Natural killer cell treated with Interleukin-12 subunit alpha and Interleukin-12 subunit beta and Interleukin-15 and Interleukin-18, amount 100 ng/mL, for 72 hours (primary cell): ENCODE data around the gene PRDX1. TPM values are rescaled to one million over a fixed set of nuclear protein-coding genes. Genes with fewer than 3 reads are reported as not detected.

Experiments
- ATAC-seq, 2 donors: fragments of 150-1000 bp; cut with Tn5 transposase in 1 of 2; sonication (Bioruptor Pico), chemical (Tn5 transposase) in 1 of 2; 2 replicates each; pipeline ENCODE4 v1.10.0; 2021
- DNase-seq: peaks from one replicate; pipeline ENCODE4 v3.0.0; 2022; ENCODE audit warnings: low spot score
- H3K27ac Mint-ChIP-seq, 2 donors: 1 replicate in 1 of 2; 2 replicates in 1 of 2; pipeline ENCODE4 v1.8.0; 2022; ENCODE audit warnings: mixed read lengths in 2 of 2, mild to moderate bottlenecking in 1 of 2, moderate library complexity in 1 of 2
- H3K27me3 Mint-ChIP-seq, 2 donors: 1 replicate in 1 of 2; 2 replicates in 1 of 2; pipeline ENCODE4 v1.8.0; 2022; ENCODE audit warnings: mixed read lengths in 2 of 2
- H3K36me3 Mint-ChIP-seq: one replicate; pipeline ENCODE4 v1.8.0; 2022; ENCODE audit warnings: mixed read lengths
- H3K4me1 Mint-ChIP-seq, 2 donors: 1 replicate in 1 of 2; 2 replicates in 1 of 2; pipeline ENCODE4 v1.8.0; 2022; ENCODE audit warnings: low read depth in 2 of 2, mixed read lengths in 2 of 2, mild to moderate bottlenecking in 1 of 2
- H3K4me3 Mint-ChIP-seq: one replicate; pipeline ENCODE4 v1.8.0; 2022; ENCODE audit warnings: mixed read lengths
- H3K9me3 Mint-ChIP-seq: 2 replicates; pipeline ENCODE4 v1.8.0; 2022; ENCODE audit warnings: mixed read lengths
- total RNA-seq, 2 donors: library from RNA; stranded (reverse); gene quantifications; one replicate each; pipeline ENCODE4 v1.2.3, GENCODE V29; 2022

PRDX1 gene
- total RNA-seq = 100 to 1,000 TPM; 246 to 396 TPM

DNA sequence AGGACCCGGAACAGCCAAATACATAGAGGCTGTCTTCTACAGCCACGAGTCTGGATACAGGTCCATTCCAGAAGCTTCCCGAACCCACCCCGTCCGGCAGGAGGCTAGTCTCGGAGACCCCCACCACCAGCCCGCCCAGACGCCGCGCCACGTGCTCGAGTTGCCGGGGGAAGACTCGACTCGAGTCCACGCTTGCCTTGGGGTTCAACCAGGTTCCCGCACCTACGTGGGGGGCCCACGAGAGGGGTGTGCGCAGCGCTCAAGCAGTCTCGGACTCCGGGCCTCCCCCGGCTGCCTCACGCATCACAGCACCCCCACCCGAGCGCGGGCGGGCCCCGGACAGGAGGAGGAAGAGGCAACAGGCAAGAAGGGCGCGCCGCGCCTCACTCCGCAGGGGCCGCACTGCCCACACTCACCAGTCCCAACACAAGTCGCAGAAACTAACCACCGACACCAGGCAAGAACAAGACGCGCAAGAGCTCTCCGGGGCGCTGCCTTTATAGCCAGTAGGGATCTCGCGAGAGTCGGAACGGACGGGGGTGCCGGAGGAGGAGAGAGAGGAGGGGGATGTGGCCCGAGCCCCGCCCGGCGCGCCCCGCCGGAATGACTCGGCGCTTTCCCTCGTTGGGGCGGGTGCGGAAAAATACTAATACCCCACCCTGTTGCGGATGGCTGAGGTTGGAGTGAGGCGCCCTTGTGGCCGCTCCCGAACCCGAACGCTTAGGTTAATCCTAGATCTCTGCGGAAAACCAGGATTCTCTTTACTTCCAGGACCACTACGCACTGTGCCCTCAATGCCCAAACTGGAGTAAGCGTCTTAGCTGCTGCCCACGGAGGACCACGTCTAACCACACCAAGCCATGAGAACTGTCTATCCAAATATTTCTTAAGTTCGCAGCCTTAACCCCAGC lies at the start of gene PRDX1:
Gene PRDX1, minus strand, starts transcription at position 472 of the 911 bp plus-strand sequence. CDS start 2,841 bp downstream, outside the sequence.
- no peaks in the 10 kb centered on the region for H3K9me3 Mint-ChIP-seq
- ATAC-seq (peak; percentile 92 to 93), DNase-seq (peak; percentile 93)
- H3K4me1 Mint-ChIP-seq = peaks cover 31 to 32% of the 10 kb centered on the region in 2 donors
- peak within 1 kb of the TSS; percentile 90 to 93 for H3K27ac Mint-ChIP-seq
- peak within 1 kb of the TSS; percentile 98 for H3K4me3 Mint-ChIP-seq
- H3K27me3 Mint-ChIP-seq = peaks cover 0 to 10% of the 10 kb centered on the region in 2 donors
- H3K36me3 Mint-ChIP-seq = peaks cover under 1% of the 10 kb centered on the region

DNA sequence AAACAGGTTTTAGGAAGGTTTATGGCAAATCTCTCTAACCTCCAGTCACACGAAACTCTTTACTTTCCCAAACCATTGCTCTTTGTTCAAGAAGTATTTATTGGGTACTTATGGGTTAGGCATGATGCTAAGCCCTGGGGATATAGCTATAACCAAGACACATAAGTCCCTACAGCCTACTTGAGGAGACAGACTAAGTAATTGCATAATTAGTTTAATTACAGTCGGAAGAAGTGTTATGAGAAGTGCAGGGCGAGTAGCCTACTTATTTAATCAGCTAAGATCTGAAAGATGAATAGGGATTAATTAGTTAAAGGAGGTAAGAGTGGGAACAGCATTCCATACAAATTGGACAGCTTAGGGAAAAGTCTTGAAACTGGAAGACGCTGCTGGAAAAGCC lies 48.9 kb upstream of the PRDX1 start:
- Mint-ChIP-seq H3K4me3 (no peak overlapping the region), H3K4me1 (peaks cover 0 to 3% of the 10 kb centered on the region in 2 donors), H3K36me3 (peaks cover 8% of the 10 kb centered on the region), H3K27ac (no peak overlapping the region), H3K27me3 (no peaks in the 10 kb centered on the region), H3K9me3 (no peaks in the 10 kb centered on the region)
- DNase-seq = no peak
- no peak for ATAC-seq

DNA sequence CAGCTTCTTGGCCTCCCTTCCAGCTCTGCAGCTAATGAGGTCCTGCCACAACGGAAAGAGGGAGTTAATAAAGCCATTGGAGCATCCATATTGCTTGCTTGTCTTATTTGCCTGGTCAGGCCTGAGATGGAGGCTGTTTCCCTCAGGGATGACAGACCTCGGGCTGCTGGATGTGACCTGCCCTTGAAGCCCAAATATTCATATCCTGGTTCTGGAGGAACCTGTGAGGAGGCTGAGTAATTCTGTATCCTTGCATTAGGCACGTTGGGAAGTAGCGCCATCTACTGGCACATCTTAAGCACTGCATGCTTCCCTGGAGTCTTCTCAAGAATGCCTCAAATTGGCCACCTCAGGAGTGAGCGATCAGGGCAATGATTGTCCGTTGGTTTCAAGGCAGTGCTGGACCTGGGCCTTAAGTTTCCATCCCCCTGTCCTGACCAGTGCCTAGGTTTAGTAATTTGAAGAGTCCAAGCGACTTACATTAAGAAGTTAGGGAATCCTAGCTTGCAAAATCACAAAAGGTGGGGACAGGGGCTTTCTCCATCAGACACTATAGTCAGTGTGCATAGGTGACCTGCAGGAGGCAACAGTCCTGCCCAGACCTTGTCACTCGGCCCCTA lies 48.4 kb upstream of the PRDX1 start:
- Mint-ChIP-seq H3K4me1 (peaks cover 0 to 3% of the 10 kb centered on the region in 2 donors), H3K27ac (no peak overlapping the region), H3K36me3 (peaks cover 8% of the 10 kb centered on the region), H3K27me3 (no peaks in the 10 kb centered on the region), H3K4me3 (no peak overlapping the region), H3K9me3 (no peaks in the 10 kb centered on the region)
- DNase-seq (peak; percentile 73), ATAC-seq (peak; percentile 83 to 86)

DNA sequence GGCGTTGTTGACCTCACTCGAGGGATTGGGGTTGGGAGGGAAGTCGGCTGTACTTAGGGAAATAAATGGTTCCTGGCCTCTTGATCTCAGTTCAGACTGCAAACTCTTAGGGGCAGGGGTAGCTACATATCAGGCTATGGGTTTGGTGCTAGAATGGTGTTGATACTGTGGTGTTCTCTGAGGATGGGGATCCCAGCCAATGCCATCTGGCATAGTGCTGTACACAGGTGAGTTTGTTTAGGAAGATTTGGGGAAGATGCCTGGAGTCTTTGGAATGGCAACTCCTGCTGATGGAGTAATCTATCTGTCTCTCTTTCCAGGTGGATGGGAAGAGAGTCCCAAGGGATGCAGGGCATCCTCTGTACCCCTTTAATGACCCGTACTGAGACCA lies 47.9 kb upstream of the PRDX1 start:
- ATAC-seq = no peak
- no peak overlapping the region for H3K27ac Mint-ChIP-seq

DNA sequence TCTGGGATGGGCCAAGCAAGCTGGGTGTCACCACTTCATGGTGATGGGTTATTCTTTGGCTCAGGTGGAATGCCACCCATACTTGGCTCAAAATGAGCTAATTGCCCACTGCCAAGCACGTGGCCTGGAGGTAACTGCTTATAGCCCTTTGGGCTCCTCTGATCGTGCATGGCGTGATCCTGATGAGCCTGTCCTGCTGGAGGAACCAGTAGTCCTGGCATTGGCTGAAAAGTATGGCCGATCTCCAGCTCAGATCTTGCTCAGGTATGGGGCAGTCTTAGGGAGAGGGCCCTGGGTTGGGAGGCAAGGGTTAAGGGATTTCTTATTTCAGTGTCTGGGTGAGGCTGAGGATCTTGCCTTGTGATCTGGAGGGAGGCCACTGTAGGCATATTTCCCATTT lies 46.7 kb upstream of the PRDX1 start:
- no peak for DNase-seq
- Mint-ChIP-seq H3K27me3 (no peaks in the 10 kb centered on the region), H3K9me3 (no peaks in the 10 kb centered on the region), H3K36me3 (peaks cover 14% of the 10 kb centered on the region), H3K4me3 (no peak overlapping the region), H3K27ac (no peak overlapping the region), H3K4me1 (peaks cover 0 to 3% of the 10 kb centered on the region in 2 donors)
- peak in 1 of 2 donors; percentile 36 for ATAC-seq

More for the DNA sequence above, 47.9 kb upstream of the PRDX1 start:
- DNase-seq = no peak
- no peak overlapping the region for H3K4me3 Mint-ChIP-seq
- no peaks in the 10 kb centered on the region for H3K27me3 Mint-ChIP-seq
- H3K9me3 Mint-ChIP-seq = no peaks in the 10 kb centered on the region
- H3K36me3 Mint-ChIP-seq = peaks cover 10% of the 10 kb centered on the region
- peaks cover 0 to 3% of the 10 kb centered on the region in 2 donors for H3K4me1 Mint-ChIP-seq

DNA sequence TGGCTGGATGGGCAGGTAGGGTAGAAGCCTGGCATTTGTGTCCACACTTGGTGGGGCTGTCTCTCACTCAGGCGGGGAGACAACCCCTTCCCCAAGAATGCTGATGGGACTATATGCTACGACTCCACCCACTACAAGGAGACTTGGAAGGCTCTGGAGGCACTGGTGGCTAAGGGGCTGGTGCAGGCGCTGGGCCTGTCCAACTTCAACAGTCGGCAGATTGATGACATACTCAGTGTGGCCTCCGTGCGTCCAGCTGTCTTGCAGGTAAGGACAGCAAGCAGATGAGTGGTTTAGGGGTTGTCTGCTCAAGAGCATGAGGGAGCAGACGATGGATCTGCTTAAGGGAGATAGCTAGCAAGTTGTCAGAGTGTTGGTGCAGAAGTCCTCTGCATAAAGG lies 46.2 kb upstream of the PRDX1 start:
- no peak for ATAC-seq
- H3K27ac Mint-ChIP-seq = no peak overlapping the region
- no peaks in the 10 kb centered on the region for H3K27me3 Mint-ChIP-seq
- H3K4me3 Mint-ChIP-seq = no peak overlapping the region
- peaks cover 0 to 3% of the 10 kb centered on the region in 2 donors for H3K4me1 Mint-ChIP-seq
- H3K9me3 Mint-ChIP-seq = no peaks in the 10 kb centered on the region
- DNase-seq = no peak
- peaks cover 14% of the 10 kb centered on the region for H3K36me3 Mint-ChIP-seq

DNA sequence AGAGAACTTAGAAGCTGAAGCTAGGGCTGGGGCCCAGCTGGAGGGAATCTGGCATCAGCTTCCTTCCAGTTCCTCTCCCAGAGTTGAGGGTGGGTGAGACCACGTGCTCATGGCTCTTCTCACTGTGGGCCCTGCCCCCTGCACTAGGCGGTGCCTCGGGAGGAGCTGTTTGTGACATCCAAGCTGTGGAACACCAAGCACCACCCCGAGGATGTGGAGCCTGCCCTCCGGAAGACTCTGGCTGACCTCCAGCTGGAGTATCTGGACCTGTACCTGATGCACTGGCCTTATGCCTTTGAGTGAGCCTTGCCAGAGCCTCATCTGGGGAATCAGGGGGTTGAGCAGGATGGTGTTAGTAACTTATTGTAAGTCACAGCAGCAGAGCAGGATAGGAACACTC lies 45.0 kb upstream of the PRDX1 start:
- peaks cover 0 to 4% of the 10 kb centered on the region in 2 donors for H3K4me1 Mint-ChIP-seq
- DNase-seq (no peak), ATAC-seq (no peak)
- H3K9me3 Mint-ChIP-seq = no peaks in the 10 kb centered on the region
- peaks cover 14% of the 10 kb centered on the region for H3K36me3 Mint-ChIP-seq
- no peaks in the 10 kb centered on the region for H3K27me3 Mint-ChIP-seq
- no peak overlapping the region for H3K4me3 Mint-ChIP-seq
- H3K27ac Mint-ChIP-seq = peak overlapping the region in 1 of 2 donors; percentile 14

DNA sequence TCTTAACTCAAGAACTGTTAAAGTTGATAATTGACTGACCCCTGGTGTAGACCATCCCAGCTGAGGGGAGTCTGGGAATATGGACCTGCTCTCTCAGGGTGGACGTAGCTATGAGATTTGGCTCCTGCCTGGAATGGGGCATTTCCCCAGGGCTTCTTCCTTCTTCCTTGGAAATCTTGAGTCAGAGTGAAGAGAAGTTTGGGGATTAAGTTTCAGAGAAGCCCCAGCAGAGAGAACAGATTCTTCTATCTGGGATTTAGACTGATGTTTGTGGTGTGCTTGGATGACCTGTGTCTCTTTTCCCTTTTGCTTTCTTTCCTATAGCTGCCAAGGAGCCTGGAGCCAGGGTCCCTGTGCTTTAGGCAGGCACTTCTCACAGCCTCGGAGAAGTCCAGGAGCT lies 42.2 kb upstream of the PRDX1 start:
- H3K36me3 Mint-ChIP-seq = peaks cover 5% of the 10 kb centered on the region
- H3K4me1 Mint-ChIP-seq = peaks cover 0 to 3% of the 10 kb centered on the region in 2 donors
- DNase-seq (no peak), ATAC-seq (no peak)
- no peak overlapping the region for H3K27ac Mint-ChIP-seq
- H3K4me3 Mint-ChIP-seq = no peak overlapping the region
- H3K27me3 Mint-ChIP-seq = no peaks in the 10 kb centered on the region
- no peaks in the 10 kb centered on the region for H3K9me3 Mint-ChIP-seq

DNA sequence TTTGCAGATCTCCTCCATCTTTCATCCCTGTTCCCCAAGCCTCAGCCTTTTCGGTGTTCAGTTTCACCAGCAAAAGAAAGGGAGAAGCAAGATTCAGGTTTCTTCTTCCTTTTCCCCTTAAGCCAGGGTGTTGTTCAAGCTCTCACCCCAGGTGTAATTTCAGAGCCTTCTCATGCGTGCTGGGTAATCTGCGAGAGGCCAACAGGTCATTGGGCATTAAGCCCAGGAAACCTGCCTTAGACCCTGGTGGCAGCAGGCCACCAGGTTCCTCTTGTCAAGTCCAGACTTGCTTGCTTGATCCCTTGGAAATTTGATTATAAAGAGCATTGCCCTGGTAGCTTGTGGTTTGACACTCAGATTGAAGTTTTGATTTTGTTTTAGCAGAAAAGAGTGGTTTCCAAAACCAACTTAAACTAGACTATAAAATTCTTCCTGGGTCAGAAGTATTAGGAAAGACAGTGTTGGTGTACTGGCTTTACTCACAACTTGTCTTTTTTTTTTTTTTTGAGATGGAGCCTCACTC lies 35.8 kb upstream of the PRDX1 start:
- no peaks in the 10 kb centered on the region for H3K27me3 Mint-ChIP-seq
- peaks cover 7 to 14% of the 10 kb centered on the region in 2 donors for H3K4me1 Mint-ChIP-seq
- H3K27ac Mint-ChIP-seq = peak overlapping the region in 1 of 2 donors; percentile 33
- no peak for ATAC-seq
- H3K4me3 Mint-ChIP-seq = no peak overlapping the region
- H3K36me3 Mint-ChIP-seq = no peaks in the 10 kb centered on the region
- no peak for DNase-seq
- no peaks in the 10 kb centered on the region for H3K9me3 Mint-ChIP-seq

DNA sequence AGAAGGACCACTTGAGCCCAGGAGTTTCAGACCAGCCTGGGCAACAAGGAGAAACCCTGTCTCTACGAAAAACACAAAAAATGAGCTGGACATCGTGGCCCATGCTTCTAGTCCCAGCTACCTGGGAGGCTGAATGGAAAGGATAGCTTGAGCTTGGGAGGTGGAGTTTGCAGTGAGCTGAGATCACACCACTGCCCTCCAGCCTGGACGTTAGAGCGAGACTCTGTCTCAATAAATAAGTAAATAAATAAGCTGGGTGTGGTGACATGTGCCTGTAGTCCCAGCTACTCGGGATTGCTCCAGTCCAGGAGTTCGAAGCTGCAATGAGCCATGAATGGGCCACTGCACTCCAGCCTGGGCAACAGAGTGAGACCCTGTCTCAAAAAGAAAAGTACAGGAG lies 32.5 kb upstream of the PRDX1 start:
- Mint-ChIP-seq H3K27me3 (no peaks in the 10 kb centered on the region), H3K36me3 (peaks cover 4% of the 10 kb centered on the region), H3K4me1 (peaks cover 21 to 25% of the 10 kb centered on the region in 2 donors), H3K9me3 (no peaks in the 10 kb centered on the region), H3K4me3 (no peak overlapping the region), H3K27ac (no peak overlapping the region)
- ATAC-seq (no peak), DNase-seq (no peak)

DNA sequence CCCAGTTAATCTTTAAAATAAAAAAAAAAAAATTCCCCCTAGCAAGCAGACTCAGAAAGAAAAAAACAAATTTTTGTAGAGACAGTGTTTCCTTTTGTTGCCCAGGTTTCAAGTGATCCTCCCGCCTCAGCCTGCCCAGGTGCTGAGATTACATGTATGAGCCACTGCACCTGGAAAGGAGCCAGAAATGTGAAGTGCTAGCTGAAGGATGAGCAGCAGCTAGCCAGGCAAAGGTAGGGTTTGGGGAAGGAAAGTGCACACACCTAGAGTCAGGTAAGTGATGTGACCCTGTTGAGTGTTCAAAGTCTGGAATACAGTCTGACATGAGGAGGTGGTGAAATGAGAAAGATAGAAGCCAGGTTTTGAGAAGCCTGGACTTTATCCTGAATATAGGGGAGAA lies 30.6 kb upstream of the PRDX1 start:
- ATAC-seq (no peak), DNase-seq (no peak)
- H3K27ac Mint-ChIP-seq = no peak overlapping the region
- H3K27me3 Mint-ChIP-seq = peaks cover 0 to under 1% of the 10 kb centered on the region in 2 donors
- peak overlapping the region; percentile 7 for H3K4me3 Mint-ChIP-seq
- no peaks in the 10 kb centered on the region for H3K9me3 Mint-ChIP-seq
- peaks cover 18 to 22% of the 10 kb centered on the region in 2 donors for H3K4me1 Mint-ChIP-seq
- H3K36me3 Mint-ChIP-seq = peaks cover 4% of the 10 kb centered on the region

DNA sequence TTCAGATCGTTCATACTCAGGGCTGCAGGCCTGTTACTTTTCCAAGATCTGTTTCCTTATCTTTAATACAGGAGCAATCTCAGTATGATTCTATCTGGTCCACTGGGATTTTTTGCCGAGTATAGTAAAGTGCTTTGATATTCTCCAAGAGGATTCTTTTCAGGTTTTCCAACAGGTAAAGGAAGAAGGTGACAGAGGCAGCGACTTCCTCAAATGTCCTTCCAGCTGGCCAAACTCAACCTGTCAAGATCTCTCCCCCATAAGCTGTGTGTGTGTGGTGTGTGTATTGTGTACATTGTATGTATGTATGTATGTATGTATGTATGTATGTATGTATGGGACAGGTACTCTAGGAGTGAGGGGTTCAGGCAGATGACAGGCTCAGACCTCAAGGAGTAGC lies 30.0 kb upstream of the PRDX1 start:
- Mint-ChIP-seq H3K27me3 (peaks cover 0 to 4% of the 10 kb centered on the region in 2 donors), H3K4me1 (peaks cover 16 to 23% of the 10 kb centered on the region in 2 donors), H3K36me3 (peaks cover 4% of the 10 kb centered on the region), H3K27ac (peak overlapping the region; percentile 85 to 93), H3K9me3 (no peaks in the 10 kb centered on the region), H3K4me3 (peak overlapping the region; percentile 98)
- DNase-seq (no peak), ATAC-seq (no peak)

DNA sequence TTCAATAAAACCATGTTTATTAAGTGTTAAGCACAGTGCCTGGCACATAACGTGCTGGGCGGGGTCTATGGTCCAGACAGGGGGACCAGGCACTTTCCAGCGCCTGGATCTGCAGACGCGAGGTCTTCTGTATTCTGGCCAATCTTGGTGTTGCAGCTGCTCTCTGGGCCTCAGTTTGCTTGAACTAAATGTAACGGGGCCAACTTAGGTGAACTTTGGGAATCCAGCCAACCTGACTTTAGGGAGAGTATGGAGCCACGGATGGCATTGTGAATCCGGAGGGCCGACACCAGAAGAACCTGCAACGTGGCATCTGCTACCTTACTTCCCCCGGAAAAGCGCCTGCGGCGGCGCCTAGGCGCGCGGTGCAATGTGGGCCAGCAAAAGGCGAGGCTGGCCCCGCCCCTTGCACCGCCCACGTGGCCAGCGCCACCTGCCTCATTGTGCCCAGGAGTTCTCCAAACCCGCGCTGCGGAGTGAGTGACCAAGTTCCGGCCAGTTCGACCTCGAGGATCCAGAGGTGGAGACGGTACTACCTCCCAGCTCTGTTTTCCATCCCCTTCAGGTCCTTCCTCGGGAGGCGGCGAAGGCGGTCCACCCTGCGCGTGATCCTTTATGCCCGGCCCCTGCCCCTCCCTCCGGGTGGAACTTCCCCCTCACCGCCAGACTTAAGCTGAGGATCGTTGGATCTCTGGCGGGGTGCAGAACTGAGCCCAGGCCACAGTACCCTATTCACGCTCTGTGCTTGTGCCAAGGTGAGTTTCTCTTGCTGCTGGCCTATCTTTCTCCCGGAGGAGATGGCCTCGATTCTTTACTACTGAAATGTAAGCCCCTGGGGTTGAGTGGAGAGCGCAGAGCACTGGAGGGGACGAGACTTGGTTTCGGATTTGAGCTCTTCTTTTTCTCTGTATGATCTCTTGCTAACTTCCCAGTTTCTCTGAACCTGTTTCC lies 29.0 kb upstream of the PRDX1 start, which contains the start of gene AKR1A1:
Gene AKR1A1, plus strand, starts transcription at position 426 of the 951 bp plus-strand sequence. CDS start 10,969 bp downstream, outside the sequence.
- peaks cover 0 to 8% of the 10 kb centered on the region in 2 donors for H3K27me3 Mint-ChIP-seq
- peak within 1 kb of the TSS; percentile 85 to 93 for H3K27ac Mint-ChIP-seq
- H3K36me3 Mint-ChIP-seq = peaks cover 4% of the 10 kb centered on the region
- no peaks in the 10 kb centered on the region for H3K9me3 Mint-ChIP-seq
- H3K4me3 Mint-ChIP-seq = peak within 1 kb of the TSS; percentile 98
- peak; percentile 88 for DNase-seq
- ATAC-seq = peak; percentile 98
- H3K4me1 Mint-ChIP-seq = peaks cover 16 to 25% of the 10 kb centered on the region in 2 donors
